GM18868 (cell line): ENCODE measurements around the gene PURB.
"Not testable (repeated sequence)": the region's sequence is repeated elsewhere in the genome, so short reads cannot be mapped to it uniquely, and the experiment has no call there.

Source experiments
- ATAC-seq: cut with Tn5 transposase; IDR thresholded peaks from one replicate; pipeline ENCODE4 v1.9.1; 2021; ENCODE audit warnings: mild to moderate bottlenecking, moderate library complexity; ENCODE audit not compliant: unreplicated experiment

Gene PURB

DNA sequence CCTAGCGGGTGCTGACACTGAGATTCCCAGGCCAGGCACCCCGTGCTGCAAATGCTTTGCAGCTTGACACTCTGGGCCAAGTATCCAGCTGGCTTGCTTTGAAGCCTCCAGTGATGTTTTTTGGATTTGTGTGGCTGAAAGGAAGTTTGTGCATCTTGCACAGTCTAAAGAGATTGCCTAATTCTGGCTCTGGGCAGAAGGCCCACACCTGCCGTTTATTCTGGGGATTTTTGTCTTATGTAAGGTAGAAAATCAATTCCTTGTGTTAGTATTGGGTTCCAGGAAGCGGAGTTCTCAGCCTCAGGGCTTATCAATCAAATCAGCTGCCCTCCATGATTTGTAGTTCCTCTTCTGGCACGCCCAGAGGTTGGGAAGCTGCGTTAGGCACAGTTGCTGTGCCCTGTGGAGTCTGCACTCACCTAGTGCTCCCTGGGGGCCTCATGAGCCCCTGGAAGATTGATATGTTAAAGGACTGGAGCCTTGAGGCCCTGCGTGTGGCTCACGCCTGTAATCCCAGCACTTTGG, 8.4 kb upstream of the PURB start:
- ATAC-seq = no peak

DNA sequence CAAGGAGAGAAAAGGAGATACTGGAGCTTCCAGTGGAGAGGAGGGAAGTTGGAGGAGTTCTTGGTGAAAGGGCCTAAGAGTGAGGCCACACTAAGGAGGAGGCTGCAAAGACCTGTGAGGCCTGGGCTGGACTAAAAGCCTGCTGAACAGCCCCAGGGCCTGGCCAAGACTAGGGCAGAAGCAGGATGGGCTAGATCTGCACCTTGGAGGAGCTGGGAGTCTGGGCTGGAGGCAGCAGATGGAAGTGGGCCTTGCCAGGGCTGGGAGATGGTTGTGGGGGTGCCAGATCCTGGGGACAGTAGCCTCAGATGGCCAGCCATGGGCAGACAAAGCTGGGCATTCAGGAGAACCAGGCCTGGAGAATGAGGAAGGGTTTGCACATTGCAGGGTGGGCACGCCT, 6.5 kb upstream of the PURB start:
- ATAC-seq = no peak

DNA sequence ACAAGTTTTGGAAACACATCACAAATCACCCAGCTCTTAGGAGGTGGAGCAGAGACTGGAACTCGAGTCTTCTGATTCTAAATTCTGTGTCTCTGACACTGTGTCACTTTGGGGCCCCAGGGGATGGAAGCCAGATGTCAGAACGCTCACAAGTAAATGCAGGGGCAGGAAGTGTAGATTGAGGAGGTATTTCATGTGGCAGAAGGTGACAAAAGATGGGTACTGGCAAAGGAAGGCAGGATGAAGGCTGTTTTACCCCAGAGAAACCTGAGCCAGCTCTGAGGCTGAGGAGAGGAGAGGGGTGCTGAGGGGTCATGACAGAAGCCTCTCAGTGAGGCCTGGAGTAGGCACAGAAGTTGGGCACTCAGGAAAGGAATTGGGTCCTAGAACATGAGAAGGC, 6.0 kb upstream of the PURB start:
- ATAC-seq = no peak

DNA sequence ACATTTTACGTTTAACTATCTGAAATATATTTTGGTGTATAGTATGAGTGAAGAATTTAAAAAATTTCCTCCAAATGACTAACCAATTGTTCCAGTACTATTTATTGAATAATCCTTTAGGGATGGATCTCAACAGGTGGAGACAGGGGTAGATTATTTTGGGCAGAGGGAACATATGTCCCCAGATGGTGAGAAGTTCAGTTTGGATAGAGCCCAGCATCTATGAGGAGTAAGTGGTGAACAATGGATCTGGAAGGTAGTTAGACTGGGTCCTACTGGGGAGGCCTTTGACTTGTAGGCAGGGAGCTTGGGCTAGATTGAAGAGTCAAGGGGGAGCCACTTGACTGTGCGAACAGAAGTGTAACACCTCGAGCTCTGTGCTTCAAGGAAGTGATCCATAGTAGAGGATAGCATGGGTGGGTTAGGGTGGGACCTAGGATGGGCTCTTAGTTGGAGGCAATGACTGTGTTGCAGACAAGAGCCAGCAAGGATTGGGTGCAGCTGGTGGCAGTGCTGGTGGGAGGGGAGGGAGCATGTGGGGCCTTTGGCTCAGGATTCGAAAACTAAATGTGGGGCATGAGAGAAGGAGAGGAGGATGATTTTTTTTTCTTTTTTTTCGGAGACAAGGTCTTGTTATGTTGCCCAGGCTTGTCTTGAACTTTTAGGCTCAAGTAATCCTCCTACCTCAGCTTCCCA, 3.9 kb upstream of the PURB start:
- no peak for ATAC-seq

DNA sequence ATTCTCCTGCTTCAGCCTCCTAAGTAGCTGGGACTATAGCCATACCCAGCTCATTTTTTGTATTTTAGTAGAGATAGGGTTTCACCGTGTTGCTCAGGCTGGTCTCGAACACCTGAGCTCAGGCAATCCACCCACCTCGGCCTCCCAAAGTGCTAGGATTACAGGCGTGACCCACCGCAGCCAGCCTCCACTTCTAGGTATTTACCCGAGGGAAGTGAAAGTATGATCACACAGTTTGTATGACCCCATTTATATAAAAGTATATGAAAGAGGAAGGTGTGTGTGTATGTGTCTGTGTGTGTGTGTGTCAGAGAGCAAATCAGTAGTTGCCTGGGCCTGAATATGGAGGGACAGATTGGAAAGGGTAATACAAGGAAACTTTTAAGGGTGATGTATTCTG, 2.0 kb upstream of the PURB start:
- no peak for ATAC-seq

DNA sequence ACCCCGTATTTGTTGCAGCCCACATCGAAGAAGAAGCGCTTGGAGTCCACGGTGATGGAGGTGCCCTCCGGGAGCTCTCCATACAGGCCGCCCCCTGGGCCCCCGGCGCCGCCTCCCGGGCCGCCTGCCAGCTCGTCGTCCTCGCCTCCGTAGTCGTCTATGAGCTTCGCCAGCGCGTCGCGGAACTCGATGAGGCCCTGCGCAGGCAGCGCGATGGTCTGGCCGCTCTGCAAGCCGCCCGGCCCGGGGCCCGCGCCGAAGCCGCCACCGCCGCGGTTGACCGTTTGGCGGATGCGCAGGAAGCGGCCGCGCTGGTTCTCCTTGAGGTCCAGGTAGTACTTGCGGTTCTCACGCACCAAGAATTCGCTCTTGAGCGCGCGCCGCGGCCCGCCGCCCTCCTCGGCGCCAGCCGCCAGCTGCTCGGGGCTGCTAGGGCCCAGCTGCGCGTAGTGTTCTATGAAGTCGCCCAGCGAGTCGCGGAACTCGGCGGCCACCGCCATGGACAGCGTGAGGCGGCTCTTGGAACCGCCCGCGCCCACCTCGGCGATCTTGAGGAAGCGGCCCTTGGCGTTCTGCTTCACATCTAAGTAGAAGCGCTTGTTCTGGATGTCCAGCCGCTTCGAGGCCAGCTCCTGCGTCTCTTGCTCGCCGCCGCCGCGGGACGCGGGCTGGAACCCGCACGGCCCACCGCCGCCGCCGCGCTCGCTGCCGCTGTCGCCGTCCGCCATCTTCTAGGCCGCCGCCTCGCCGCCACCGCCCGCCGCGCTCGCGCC, 523 bp downstream of the PURB start:
- ATAC-seq = peak; percentile 5

DNA sequence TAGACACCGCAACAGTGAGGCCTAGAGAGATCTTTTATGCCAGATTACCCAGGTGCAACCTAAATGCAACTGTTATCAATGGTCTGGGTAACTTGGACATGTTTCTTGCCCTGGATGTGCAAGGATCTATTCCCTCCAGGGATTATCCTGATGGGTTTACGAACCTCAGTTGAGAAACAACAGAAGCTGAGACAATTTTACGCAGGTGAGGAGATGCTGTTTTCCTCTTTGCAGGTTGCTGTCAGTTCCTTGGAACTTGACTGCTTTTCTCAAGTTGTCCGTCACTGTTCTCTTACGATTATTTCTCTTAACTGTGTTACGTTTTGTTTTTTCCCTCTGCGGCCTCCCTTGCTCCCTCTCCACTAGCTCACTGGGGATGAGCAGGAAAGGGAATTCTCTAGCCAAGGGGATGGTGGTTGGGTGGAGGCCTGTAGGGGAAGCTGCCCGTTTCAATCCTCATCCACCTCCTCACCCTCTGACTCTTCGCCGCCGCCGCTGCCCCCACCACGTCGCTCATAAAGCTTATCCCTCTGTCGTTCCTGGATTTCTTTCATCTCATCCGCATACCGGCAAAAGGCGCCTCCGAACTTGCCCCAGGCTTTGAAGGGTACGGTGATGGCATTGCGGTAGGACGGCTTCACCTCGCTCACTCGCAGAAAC, 1.2 kb downstream of the PURB start:
- no peak for ATAC-seq

DNA sequence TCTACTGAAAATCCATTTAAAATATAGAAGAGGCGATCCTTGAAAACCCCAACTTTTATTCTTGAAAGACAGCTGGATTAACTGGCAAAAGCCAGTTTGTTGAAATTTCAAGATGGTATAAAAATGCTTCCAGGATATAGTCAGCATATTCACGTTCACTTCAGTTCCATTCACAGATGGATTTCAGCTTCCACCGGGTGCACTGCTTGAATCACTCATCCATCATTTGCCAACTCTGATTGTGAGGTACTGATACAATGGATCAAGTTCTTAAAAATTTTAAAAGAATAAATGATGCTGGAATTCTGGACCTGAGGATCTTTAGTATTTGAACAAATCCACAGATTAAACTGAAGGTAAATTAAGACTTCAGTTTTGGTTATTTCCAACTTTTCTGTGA, 2.4 kb downstream of the PURB start:
- no peak for ATAC-seq

DNA sequence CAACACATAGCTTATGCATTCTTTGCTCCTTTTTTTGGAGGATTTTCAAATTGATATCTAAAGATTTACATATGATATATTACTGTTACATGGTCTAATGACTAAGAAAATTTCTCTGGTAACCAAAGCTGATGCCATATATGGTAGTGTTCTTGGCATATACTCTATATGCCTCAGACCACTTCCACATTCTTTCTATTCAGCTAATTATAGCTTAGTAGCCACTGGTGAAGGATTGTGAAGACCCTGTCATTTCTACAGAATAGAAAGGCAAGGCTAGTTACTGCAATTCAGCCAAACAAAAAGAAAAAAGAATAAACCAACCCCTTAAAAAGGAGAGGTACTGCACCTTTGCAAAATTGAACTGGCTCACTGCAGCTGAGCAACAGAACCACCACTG, 3.7 kb downstream of the PURB start:
- no peak for ATAC-seq

DNA sequence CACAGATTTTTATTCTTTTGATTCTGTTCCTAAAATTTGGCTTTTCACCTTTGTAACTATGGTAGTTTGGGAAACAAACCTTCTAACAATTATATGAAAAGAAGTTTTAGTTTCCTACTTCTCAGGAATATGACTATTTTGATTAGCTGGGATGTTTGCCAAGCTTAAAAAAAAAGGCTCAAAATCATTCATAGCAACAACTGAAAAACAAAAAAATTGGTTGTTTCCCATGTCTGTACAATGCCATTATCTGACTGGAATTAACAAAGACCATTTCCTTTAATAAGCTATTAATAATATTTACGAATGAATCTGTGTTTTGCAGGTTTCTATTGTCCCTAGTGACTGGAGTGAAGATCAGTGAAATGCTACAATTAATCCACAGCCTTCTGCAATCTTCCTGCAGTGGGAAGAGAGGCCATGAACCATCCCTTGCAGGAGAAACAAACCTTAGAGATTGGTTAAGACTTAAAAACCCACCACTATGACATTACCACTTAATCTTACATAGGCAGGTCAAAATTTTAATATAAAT, 4.2 kb downstream of the PURB start:
- ATAC-seq = no peak

DNA sequence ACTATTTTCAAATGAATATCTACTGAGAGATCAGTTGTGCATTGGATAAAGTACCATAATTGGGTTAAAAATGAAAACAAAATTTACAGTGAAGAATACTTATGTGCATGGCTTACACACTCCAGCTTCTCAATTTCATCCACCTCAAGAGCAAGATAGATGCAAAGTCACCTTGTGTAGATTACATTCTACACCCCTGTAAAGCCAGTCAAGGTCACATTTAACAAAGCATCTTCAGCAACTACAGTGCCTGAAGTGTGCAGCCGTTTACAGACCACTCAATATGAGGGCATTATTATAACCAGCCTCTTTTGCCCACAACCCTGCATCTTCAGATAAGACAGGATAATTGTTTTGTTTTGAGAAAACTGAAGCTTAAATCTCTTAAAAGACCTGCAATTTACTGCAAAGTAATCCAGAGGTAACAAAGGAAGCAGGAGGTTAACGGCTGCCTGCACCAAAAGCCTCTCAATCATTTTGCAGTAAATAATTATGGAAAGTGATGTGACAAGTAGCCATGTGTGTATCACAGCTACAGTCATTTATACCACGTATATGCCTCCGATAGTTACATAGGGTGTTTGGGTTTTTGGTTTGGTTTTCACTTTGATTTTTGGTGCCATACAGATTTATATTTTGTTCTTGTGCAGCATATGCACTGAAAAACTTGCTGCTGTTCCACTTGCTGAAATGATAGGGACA, 4.9 kb downstream of the PURB start:
- ATAC-seq = no peak

DNA sequence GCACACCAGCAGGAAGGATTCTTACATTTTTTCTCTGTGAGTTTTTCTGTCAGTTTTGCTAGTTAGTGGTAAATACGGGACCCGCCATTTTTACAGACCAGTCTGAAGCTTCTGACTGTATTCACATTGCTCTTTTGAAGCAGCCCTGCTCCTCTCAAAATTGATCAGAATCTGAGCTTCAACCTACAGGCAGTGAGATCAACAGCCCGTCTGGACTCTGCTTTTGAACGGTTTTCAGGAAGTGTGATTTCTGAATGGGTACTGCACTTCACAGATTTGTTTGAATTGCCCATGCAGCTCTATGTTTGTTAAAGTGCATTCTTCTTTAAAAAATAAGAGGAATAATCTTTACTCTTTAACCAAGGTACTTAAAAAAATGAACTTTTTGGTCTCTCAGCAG, 8.9 kb downstream of the PURB start:
- no peak for ATAC-seq

DNA sequence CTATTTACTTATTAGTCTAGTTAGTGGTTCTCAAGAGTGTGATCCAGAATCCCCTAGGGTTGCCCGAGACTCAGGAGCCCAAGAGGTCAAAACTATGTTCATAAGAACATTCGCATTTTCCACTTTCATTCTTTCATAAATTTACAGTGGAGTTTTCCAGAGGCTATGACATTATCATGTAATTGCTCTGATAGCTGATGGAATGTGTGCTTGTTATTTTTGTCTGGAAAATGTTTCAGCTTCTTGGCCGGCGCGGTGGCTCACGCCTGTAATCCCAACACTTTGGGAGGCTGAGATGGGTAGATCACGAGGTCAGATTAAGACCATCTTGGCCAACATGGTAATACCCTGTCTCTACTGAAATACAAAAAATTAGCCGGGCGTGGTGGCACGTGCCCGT, 10.1 kb downstream of the PURB start:
- no peak for ATAC-seq

DNA sequence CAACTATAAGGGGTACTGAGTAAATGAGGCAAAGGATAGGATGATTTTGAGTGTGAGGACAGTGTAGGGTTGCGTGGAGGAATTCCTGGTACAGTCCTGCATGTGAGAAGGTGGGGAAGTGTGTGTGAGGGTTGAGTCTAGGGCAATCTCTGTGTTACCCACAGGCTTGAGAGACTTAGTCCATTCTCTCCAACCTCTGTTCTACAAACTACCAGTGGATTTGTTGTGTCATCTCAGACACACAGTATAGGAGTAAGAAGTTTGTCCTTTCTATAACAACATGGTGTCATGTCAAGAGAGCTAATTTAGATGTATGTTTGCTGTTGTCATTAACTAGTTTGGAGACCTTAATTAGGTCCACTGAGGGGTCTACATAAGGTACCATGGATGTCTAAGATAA, 12.5 kb downstream of the PURB start:
- no peak for ATAC-seq

DNA sequence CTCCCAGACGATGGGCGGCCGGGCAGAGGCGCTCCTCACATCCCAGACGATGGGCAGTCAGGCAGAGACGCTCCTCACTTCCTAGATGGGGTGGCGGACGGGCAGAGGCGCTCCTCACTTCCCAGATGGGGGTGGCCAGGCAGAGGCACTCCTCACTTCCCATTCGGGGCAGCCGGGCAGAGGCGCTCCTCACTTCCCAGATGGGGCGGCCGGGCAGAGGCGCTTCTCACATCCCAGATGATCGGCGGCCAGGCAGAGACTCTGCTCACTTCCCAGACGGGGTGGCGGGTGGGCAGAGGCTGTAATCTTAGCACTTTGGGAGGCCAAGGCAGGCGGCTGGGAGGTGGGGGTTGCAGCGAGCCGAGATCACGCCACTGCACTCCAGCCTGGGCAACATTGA, 13.4 kb downstream of the PURB start:
- not testable (repeated sequence) for ATAC-seq

DNA sequence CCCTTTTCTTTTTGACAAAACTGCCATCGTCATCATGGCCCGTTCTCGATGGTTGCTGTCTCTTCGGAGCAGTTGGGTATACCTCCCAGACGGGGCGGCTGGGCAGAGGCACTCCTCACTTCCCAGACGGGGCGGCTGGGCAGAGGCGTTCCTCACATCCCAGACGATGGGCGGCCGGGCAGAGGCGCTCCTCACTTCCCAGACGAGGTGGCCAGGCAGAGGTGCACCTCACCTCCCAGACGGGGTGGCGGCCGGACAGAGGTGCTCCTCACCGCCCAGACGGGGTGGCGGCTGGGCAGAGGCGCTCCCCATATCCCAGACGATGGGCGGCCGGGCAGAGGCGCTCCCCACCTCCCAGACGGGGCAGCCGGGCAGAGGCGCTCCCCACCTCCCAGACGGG, 14.6 kb downstream of the PURB start:
- not testable (repeated sequence) for ATAC-seq

DNA sequence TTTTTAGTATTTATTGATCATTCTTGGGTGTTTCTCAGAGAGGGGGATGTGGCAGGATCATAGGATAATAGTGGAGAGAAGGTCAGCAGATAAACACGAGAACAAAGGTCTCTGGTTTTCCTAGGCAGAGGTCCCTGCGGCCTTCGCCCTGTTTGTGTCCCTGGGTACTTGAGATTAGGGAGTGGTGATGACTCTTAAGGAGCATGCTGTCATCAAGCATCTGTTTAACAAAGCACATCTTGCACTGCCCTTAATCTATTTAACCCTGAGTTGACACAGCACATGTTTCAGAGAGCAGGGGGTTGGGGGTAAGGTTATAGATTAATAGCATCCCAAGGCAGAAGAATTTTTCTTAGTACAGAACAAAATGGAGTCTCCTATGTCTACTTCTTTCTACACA, 15.0 kb downstream of the PURB start:
- ATAC-seq = not testable (repeated sequence)

DNA sequence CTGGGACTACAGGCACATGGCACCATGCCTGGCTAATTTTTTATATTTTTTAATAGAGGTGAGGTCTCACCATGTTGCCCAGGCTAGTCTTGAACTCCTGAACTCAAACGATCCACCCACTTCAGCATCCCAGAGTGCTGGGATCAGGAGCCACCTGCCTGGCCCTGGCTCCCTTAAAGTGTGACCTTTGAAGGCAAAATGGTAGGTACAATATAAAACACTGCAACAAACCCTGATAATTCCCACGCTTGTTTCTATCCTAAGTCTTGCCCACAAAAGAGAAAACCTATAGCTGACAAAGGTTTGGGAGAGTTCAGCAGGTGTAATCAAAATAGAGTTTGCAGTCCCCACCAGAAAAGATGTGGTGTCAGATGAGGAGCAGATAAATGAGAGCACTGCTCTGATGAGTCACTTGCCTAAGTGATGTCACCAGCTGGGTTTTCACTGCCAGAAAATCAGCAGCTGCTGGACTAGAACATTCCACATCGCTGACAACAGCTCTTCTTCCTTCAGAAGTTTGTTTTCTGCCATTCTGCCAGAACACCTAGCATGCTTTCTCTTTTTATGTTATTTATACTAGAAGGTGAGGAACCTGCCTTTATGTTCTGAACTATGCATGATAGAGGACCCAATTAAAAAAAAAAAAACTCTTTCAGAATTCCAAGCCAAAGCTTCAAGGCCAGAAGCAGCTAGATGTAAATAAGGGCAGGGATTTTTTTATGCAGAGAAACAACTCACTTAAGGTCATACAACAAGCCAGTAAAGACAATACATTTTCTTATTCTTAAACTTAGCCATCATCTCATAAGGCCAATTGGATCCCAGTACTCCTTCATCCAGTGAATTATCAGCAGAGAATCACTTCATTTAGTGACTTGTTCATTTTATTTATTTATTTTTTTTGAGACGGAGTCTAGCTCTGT, 18.0 kb downstream of the PURB start:
- no peak for ATAC-seq

DNA sequence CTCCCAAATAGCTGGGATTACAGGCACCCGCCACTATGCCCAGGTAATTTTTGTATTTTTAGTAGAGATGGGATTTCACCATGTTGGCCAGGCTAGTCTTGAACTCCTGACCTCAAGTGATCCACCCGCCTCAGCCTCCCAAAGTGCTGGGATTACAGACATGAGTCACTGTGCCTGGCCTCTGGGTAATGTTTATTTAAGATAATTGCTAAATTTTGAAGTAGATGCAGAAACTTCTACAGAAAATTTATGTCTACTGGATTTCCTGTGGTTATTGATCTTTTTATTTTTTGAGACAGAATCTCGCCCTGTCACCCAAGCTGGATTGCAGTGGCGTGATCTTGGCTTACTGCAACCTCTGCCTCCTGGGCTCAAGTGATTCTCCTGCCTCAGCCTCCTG, 23.4 kb downstream of the PURB start:
- not testable (repeated sequence) for ATAC-seq

DNA sequence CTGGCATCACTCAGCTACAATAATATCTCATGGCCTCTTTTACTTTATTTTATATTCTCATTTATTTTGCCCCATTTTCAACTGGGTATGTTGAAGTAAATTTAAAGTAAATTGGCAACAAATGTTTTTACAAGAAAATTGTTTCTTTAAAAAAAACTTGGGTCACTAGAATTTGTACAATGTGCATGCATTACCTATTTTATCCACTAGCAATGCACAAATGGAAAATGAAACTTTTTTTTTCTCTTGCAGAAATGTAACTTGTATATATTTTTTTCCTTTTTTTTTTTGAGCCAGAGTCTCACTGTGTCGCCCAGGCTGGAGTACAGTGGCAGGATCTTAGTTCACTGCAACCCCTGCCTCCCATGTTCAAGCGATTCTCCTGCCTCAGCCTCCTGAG, 27.2 kb downstream of the PURB start:
- no peak for ATAC-seq
